Measurements from ENCODE around the gene GPR84.

DNA sequence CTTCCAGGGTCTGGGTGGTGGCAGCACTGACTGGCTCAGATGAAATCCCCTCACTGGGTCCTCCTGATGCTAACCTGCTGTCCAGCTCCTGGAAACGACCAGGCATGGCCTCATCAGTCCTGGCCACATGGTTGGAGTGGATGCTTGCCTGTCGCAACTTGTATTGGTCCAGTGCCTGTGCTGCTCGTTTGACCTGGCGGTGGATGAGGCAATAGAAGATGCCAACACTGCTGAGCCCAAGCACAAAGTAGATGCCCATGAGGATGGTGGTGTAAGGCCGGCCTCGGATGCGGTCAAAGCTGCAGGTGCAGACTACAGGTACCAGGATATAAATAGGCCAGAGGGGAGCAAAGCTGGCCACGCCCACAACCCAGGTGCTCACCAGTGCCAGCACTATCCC, 1.2 kb downstream of the GPR84 start:
- no peak for TF ChIP-seq EZH2 (IDR thresholded peaks at IDR 0.05; ENCODE audit: borderline replicate concordance, low read depth, low read length, severe bottlenecking)
- TF ChIP-seq, protein P1, sequence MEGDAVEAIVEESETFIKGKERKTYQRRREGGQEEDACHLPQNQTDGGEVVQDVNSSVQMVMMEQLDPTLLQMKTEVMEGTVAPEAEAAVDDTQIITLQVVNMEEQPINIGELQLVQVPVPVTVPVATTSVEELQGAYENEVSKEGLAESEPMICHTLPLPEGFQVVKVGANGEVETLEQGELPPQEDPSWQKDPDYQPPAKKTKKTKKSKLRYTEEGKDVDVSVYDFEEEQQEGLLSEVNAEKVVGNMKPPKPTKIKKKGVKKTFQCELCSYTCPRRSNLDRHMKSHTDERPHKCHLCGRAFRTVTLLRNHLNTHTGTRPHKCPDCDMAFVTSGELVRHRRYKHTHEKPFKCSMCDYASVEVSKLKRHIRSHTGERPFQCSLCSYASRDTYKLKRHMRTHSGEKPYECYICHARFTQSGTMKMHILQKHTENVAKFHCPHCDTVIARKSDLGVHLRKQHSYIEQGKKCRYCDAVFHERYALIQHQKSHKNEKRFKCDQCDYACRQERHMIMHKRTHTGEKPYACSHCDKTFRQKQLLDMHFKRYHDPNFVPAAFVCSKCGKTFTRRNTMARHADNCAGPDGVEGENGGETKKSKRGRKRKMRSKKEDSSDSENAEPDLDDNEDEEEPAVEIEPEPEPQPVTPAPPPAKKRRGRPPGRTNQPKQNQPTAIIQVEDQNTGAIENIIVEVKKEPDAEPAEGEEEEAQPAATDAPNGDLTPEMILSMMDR (IDR thresholded peaks at IDR 0.05; ENCODE audit: extremely low read depth in 1 of 2, insufficient read depth in 1 of 2, low read depth in 1 of 2, low read length in 2 of 2) = no peak
- TF ChIP-seq GATA2 (IDR thresholded peaks at IDR 0.05; ENCODE audit: insufficient read depth, insufficient read length, low read depth, low read length) = no peak
- no peak for TF ChIP-seq MYC (IDR thresholded peaks at IDR 0.05; ENCODE audit: low read depth, low read length)
- no peak for TF ChIP-seq POLR2A (IDR thresholded peaks at IDR 0.05; ENCODE audit: low read depth, low read length)

Data from endothelial cell of umbilical vein (primary cell).